Activated CD8-positive, alpha-beta T cell treated with anti-CD3 and anti-CD28 coated beads, Interleukin-2, amount 10 ng/mL, durations not matched to agents 7 days and 5 days (primary cell): ENCODE results near the gene EPHB1. TPM values are rescaled to one million over a fixed set of nuclear protein-coding genes. Genes with fewer than 3 reads are reported as not detected.

ENCODE experiments used
- ATAC-seq: fragments of 150-1000 bp; cut with Tn5 transposase; one replicate; pipeline ENCODE4 v1.10.0; 2021; ENCODE audit warnings: moderate library complexity
- CTCF ChIA-PET: fragments of 350-600 bp; sonication (Branson Sonifier 250); formaldehyde crosslinking; loops from one replicate; lab custom pipeline; 2021; ENCODE audit warnings: antibody characterized with exemption; lab: Charles Lee
- POLR2A ChIA-PET: fragments of 350-600 bp; sonication (Branson Sonifier 250); formaldehyde crosslinking; loops from one replicate; lab custom pipeline; 2021; ENCODE audit warnings: antibody characterized with exemption; lab: Charles Lee
- DNase-seq: peaks from one replicate; pipeline ENCODE4 v3.0.0-alpha.2; 2020
- H3K27ac Mint-ChIP-seq: one replicate; pipeline ENCODE4 v1.8.0; 2021; ENCODE audit warnings: mild to moderate bottlenecking, mixed read lengths
- H3K27me3 Mint-ChIP-seq: one replicate; pipeline ENCODE4 v1.8.0; 2021; ENCODE audit warnings: low read depth, mixed read lengths
- H3K36me3 Mint-ChIP-seq: one replicate; pipeline ENCODE4 v1.8.0; 2021; ENCODE audit warnings: low read depth, mixed read lengths
- H3K4me1 Mint-ChIP-seq: one replicate; pipeline ENCODE4 v1.8.0; 2021; ENCODE audit warnings: low read depth, mixed read lengths
- H3K4me3 Mint-ChIP-seq: one replicate; pipeline ENCODE4 v1.8.0; 2021; ENCODE audit warnings: mild to moderate bottlenecking, mixed read lengths
- H3K9me3 Mint-ChIP-seq: one replicate; pipeline ENCODE4 v1.8.0; 2022; ENCODE audit warnings: mixed read lengths; ENCODE audit not compliant: insufficient read depth
- total RNA-seq, 2 experiments: library from RNA; stranded (reverse); gene quantifications; one replicate each; pipeline ENCODE4 v1.2.3, GENCODE V29; 2021

Gene EPHB1
- total RNA-seq, 2 experiments from 2014 or later: 1.1 to 1.4 TPM

- H3K4me3 Mint-ChIP-seq: no peak overlapping the region
- H3K9me3 Mint-ChIP-seq: no peaks in the 10 kb centered on the region
- H3K4me1 Mint-ChIP-seq: peaks cover 6% of the 10 kb centered on the region
- H3K27ac Mint-ChIP-seq: no peak overlapping the region
- POLR2A ChIA-PET: no interaction called here
- CTCF ChIA-PET: no interaction called here
- no peaks in the 10 kb centered on the region for H3K36me3 Mint-ChIP-seq
- peaks cover 17% of the 10 kb centered on the region for H3K27me3 Mint-ChIP-seq
- DNase-seq (no peak), ATAC-seq (no peak)
Measured at GRCh38 chr3:134904776-134905646, 110.0 kb downstream of the EPHB1 start.

DNA sequence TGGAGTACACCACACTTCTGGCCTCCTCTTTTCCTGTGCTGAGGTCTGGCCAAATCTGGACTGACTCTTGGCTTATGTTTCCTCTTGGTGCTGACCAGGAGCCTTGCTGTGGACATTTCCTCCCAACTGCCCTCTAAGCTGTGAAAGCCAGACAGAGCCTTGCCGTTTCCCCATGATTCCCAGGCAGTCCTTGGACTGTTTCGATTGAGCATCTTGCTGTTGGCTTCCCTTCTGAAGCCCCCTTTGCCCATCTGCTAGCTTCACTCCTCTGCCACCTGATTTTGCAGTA is 110.5 kb downstream of the EPHB1 start:
- DNase-seq (no peak), ATAC-seq (no peak)
- Mint-ChIP-seq H3K36me3 (no peaks in the 10 kb centered on the region), H3K4me3 (no peak overlapping the region), H3K9me3 (no peaks in the 10 kb centered on the region), H3K27ac (no peak overlapping the region), H3K27me3 (peaks cover 15% of the 10 kb centered on the region), H3K4me1 (peaks cover 6% of the 10 kb centered on the region)
- CTCF ChIA-PET: no interaction called here
- POLR2A ChIA-PET: no interaction called here

- ATAC-seq (no peak), DNase-seq (no peak)
- ChIA-PET POLR2A (no interaction called here), CTCF (no interaction called here)
- peaks cover 6% of the 10 kb centered on the region for H3K4me1 Mint-ChIP-seq
- no peaks in the 10 kb centered on the region for H3K36me3 Mint-ChIP-seq
- H3K9me3 Mint-ChIP-seq: no peaks in the 10 kb centered on the region
- no peak overlapping the region for H3K4me3 Mint-ChIP-seq
- H3K27ac Mint-ChIP-seq: no peak overlapping the region
- H3K27me3 Mint-ChIP-seq: peaks cover 6% of the 10 kb centered on the region
Measured at GRCh38 chr3:134908271-134908670, 113.2 kb downstream of the EPHB1 start.

- POLR2A ChIA-PET: no interaction called here
Measured at GRCh38 chr3:134910026-134910425, 115.0 kb downstream of the EPHB1 start.

DNA sequence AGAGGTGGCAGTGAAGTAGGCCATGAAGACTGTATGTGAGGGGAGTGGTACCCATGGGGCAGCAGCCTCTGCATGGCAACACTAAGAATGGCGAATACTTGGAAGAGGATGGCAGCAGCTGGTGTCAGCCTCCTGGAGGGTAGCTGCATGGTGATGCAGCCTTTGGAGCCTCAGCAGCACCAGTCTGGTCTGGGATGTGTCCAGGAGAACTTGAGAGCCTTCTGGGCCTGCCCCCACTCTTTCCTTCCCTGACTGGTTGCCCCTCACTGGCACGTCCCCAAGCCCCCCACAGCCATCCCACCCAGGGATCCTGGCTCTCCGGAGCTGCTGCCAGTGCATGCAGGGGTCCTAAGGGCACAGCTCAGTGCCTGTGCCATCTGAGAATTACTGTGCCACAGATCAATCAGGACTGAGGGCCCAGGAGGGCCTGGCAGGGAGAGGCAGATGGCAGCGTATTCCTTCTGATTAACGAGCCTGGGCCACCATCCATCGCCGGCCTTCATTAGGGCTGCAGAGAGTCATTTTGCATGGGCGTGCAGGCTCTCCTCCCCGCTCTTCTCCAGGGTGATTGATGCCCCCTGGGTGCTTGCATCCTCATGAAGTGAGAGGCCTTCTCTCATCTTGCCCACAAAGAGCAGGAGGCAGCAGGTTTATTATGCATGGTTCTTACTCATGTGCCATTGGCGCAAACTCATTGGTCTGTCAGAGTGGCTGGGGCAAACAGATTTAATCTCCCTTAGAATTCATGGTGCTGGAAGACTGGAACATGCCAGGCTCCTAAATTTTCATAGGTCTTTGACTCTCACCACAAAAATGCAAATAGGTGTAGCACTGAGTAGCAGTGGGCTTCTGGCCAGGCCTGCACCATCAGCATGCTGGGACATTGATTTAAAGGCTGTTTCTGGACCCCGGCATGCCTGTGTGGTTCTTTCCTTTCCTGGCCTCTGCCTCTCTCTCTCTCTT is 116.8 kb downstream of the EPHB1 start:
- ATAC-seq (no peak), DNase-seq (no peak)
- CTCF ChIA-PET: no interaction called here
- POLR2A ChIA-PET: no interaction called here
- Mint-ChIP-seq H3K27me3 (no peaks in the 10 kb centered on the region), H3K4me3 (no peak overlapping the region), H3K9me3 (no peaks in the 10 kb centered on the region), H3K4me1 (no peaks in the 10 kb centered on the region), H3K36me3 (no peaks in the 10 kb centered on the region), H3K27ac (no peak overlapping the region)

More at GRCh38 chr3:134910026-134910425, 115.0 kb downstream of the EPHB1 start:
- no peak overlapping the region for H3K4me3 Mint-ChIP-seq
- no peaks in the 10 kb centered on the region for H3K36me3 Mint-ChIP-seq
- H3K27ac Mint-ChIP-seq: no peak overlapping the region
- H3K27me3 Mint-ChIP-seq: no peaks in the 10 kb centered on the region
- CTCF ChIA-PET: no interaction called here
- DNase-seq (no peak), ATAC-seq (no peak)
- no peaks in the 10 kb centered on the region for H3K9me3 Mint-ChIP-seq
- no peaks in the 10 kb centered on the region for H3K4me1 Mint-ChIP-seq

DNA sequence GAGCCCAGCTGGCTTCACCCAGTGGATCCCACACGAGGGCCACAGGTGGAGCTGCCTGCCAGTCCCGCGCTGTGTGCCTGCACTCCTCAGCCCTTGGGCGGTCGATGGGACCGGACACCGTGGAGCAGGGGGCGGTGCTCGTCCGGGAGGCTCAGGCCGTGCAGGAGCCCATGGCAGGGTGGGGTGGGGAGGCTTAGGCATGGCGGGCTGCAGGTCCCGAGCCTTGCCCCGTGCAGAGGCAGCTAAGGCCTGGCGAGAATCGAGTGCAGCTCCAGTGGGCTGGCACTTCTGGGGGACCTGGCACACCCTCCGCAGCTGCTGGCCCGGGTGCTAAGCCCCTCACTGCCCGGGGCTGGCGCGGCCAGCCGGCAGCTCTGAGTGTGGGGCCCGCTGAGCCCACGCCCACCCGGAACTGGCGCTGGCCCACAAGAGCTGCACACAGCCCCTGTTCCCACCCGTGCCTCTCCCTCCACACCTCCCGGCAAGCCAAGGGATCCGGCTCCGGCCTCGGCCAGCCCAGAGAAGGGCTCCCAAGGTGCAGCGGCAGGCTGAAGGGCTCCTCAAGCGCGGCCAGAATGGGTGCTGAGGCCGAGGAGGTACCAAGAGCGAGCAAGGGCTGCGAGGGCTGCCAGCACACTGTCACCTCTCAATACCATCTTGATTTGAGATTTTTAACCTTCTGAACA is 121.4 kb downstream of the EPHB1 start:
- Mint-ChIP-seq H3K4me1 (no peaks in the 10 kb centered on the region), H3K27ac (no peak overlapping the region), H3K36me3 (no peaks in the 10 kb centered on the region), H3K4me3 (no peak overlapping the region), H3K27me3 (no peaks in the 10 kb centered on the region), H3K9me3 (no peaks in the 10 kb centered on the region)
- ChIA-PET CTCF (no interaction called here), POLR2A (no interaction called here)
- DNase-seq (no peak), ATAC-seq (no peak)

DNA sequence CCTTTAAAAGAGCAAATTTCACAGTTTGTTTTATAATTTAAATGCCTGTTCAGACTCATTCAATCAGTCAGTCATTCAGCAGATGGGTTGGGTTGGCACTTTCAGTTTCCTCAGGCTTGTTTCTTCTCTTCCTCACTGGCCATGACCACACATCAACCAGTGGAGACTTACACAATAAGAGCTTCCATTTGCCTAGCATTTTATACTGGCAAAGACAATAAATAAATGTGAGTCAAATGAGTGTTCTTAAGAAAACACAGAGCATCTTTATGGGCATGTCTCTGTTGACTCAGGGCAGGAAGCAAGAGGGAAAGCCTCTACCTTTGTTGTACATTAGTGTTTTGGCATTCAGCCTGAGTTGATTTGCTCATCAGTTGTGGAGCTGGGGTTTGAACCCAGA is 122.6 kb downstream of the EPHB1 start:
- Mint-ChIP-seq H3K4me1 (no peaks in the 10 kb centered on the region), H3K36me3 (no peaks in the 10 kb centered on the region), H3K4me3 (no peak overlapping the region), H3K27ac (no peak overlapping the region), H3K27me3 (no peaks in the 10 kb centered on the region), H3K9me3 (no peaks in the 10 kb centered on the region)
- CTCF ChIA-PET: no interaction called here
- ATAC-seq (no peak), DNase-seq (no peak)
- POLR2A ChIA-PET: interaction anchor here (0.6 kb wide), 1 partner anchor 7 kb away, joined by 3 read pairs; no protein-coding TSS in a partner anchor

DNA sequence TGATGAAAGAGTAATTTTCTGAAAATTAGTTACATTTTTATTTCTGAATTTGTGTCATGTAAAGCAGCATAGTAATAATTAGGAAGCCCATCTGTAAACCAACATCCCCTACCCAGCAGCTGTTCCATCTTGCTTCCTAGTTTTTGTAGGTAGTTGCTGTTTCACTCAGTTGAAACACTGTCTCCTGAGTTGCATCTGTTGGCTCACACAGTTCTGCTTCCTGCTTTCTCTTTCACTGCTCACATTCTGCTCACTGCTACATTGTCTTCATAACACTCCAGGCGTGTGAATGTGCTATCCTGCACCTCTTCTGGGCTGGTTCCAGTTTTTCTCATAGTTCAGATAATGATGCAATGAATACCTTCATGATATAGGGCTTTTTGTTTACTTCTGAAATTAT is 123.4 kb downstream of the EPHB1 start:
- ATAC-seq: no peak
- ChIA-PET CTCF (interaction anchor here (1.4 kb wide), 1 partner anchor 124 kb away, joined by 3 read pairs; the partner anchor contains the start of gene EPHB1), POLR2A (no interaction called here)
- H3K27me3 Mint-ChIP-seq: no peaks in the 10 kb centered on the region
- H3K9me3 Mint-ChIP-seq: no peaks in the 10 kb centered on the region
- H3K36me3 Mint-ChIP-seq: no peaks in the 10 kb centered on the region
- no peak for DNase-seq
- no peak overlapping the region for H3K4me3 Mint-ChIP-seq
- H3K4me1 Mint-ChIP-seq: no peaks in the 10 kb centered on the region
- no peak overlapping the region for H3K27ac Mint-ChIP-seq

GRCh38 chr3:134922101-134922500 is 127.0 kb downstream of the EPHB1 start:
- peaks cover 3% of the 10 kb centered on the region for H3K9me3 Mint-ChIP-seq
- ChIA-PET POLR2A (no interaction called here), CTCF (no interaction called here)
- no peaks in the 10 kb centered on the region for H3K36me3 Mint-ChIP-seq
- ATAC-seq (no peak), DNase-seq (no peak)
- no peak overlapping the region for H3K4me3 Mint-ChIP-seq
- H3K27me3 Mint-ChIP-seq: peaks cover 4% of the 10 kb centered on the region
- H3K4me1 Mint-ChIP-seq: no peaks in the 10 kb centered on the region
- H3K27ac Mint-ChIP-seq: no peak overlapping the region

DNA sequence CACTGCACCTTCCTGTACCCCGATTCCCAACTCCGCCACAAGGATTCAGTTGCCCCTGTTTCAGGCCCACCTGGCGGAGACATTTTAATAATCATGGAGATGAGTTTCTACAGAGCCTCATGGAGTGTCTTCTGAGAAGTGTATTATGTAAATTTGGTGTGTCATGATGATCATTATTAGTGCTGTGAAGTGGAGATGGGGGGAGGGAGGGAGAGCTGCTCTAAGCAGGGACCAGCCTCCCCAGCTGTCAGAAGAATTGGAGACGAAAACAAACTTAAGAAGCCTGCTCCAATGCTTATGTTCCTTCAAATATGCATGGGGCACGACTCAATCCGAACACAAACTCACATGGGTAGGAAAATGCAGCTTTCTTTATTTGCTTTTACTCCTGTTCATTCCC is 127.8 kb downstream of the EPHB1 start:
- DNase-seq: no peak
- ATAC-seq: no peak
- Mint-ChIP-seq H3K9me3 (peaks cover 3% of the 10 kb centered on the region), H3K27me3 (peaks cover 4% of the 10 kb centered on the region), H3K36me3 (no peaks in the 10 kb centered on the region), H3K4me1 (no peaks in the 10 kb centered on the region), H3K4me3 (no peak overlapping the region), H3K27ac (no peak overlapping the region)
- POLR2A ChIA-PET: no interaction called here
- CTCF ChIA-PET: no interaction called here

DNA sequence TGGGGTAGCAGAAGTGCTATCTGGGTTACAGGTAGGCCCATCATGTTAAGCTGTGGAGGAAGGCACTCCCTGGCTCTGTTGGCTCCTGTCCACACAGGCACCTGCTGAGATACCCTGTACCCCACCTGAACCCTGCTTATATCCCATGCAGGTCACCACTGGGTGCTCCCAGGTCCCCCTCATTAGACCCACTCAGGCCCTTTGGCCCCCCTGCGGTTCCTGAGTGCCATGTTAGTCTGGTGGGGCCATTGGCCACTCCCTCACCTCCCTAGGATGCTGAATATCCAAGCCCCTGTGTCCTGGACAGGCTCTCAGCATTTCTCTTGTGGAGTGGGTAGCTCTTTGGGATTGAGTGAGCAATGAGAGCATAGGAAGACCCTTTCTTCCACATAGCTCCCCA is 128.2 kb downstream of the EPHB1 start:
- H3K9me3 Mint-ChIP-seq: peaks cover 3% of the 10 kb centered on the region
- ChIA-PET CTCF (no interaction called here), POLR2A (no interaction called here)
- no peak overlapping the region for H3K27ac Mint-ChIP-seq
- H3K4me3 Mint-ChIP-seq: no peak overlapping the region
- H3K36me3 Mint-ChIP-seq: no peaks in the 10 kb centered on the region
- no peak for ATAC-seq
- no peaks in the 10 kb centered on the region for H3K4me1 Mint-ChIP-seq
- DNase-seq: no peak
- H3K27me3 Mint-ChIP-seq: peaks cover 4% of the 10 kb centered on the region
